NK-92 (cell line): ENCODE measurements around the gene ALKBH6.
"Not testable (repeated sequence)": the region's sequence is repeated elsewhere in the genome, so short reads cannot be mapped to it uniquely, and the experiment has no call there.

ENCODE experiments used
- DNase-seq: peaks from one replicate; lab custom pipeline; 2025; ENCODE audit not compliant: unreplicated experiment; lab: John Stamatoyannopoulos, UW

ALKBH6 gene

GRCh38 chr19:36014012-36014924, at the start of gene ALKBH6:
ALKBH6 (minus strand) TSS chr19:36014213; CDS start chr19:36013397, 816 bp downstream.
- peak; percentile 92 for DNase-seq

DNA sequence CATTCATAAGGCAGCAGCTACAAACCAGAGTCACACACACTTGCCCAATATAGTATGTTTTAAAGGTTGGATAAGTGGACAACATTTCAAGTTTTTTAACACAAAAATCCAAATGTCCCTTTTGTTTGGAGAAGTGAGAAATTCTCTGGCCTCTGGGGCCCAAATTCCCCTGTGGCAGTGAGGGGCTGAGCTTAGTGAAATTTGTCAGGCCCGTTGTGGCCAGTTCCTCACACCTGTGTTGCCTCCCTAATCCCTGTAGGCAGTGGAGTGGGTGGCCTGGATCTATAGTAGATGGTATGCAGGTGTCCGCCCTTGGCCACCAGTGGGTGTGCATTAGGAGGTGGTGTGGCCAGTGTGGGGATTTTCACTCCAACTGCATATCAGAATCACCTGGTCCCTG, 47.4 kb upstream of the ALKBH6 start:
- DNase-seq: no peak

- DNase-seq: no peak
Observed at GRCh38 chr19:36060430-36060829, 46.4 kb upstream of the ALKBH6 start.

GRCh38 chr19:36059180-36059910, 45.3 kb upstream of the ALKBH6 start:
- no peak for DNase-seq

- DNase-seq: no peak
Observed at GRCh38 chr19:36058481-36059179, 44.6 kb upstream of the ALKBH6 start.

DNA sequence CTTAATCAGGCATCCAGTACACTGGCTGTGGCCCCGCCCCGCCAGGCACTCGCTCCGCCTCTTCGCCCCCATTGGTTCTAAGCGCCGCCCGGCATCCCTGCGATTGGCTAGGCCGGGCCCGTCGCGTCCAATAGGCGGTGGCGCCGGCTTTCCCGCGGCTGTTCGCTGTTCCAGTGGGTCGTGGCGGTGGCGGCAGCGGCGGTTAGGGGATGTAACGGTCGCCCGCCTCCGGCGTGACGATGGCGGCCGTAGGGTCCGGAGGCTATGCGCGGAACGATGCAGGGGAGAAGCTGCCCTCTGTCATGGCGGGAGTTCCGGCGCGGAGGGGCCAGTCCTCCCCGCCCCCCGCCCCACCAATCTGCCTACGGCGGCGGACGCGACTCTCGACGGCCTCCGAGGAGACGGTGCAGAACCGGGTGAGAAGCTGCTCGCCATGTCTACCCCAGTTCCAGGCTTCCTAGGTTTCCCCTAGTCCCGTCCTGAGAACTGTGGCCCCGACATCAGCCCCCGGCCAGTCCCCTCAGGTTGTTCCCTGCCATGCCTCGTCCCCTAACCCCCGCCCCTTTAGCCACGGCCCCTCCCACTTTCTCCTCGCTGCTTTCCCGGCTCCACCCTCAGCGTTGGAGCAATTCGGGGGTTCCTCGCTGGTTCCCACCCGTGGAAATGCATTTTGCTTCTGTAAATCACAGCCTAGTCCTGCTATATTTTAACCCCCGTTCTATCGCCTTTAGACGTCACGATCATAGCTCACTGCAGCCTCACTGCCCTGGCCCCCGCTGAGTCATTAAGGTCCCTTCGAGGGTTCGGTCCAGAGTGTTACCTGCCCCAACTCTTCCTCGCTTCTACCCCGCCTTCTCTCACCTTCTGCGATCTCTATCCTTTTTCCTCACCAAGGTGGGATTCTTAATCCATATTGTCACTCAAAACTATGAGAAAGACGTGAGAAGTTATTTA, 41.0 kb upstream of the ALKBH6 start, which contains the start of gene WDR62:
WDR62 (plus strand) TSS at position 165 of the 954 bp plus-strand sequence; CDS start at position 240, 75 bp downstream.
- peak; percentile 68 for DNase-seq

GRCh38 chr19:36054119-36054732, 40.2 kb upstream of the ALKBH6 start, which contains the start of gene THAP8:
THAP8 (minus strand) TSS chr19:36054285; CDS start chr19:36054217, 68 bp downstream.
- peak; percentile 98 for DNase-seq

GRCh38 chr19:36051637-36052036, 37.6 kb upstream of the ALKBH6 start:
- DNase-seq: no peak

DNA sequence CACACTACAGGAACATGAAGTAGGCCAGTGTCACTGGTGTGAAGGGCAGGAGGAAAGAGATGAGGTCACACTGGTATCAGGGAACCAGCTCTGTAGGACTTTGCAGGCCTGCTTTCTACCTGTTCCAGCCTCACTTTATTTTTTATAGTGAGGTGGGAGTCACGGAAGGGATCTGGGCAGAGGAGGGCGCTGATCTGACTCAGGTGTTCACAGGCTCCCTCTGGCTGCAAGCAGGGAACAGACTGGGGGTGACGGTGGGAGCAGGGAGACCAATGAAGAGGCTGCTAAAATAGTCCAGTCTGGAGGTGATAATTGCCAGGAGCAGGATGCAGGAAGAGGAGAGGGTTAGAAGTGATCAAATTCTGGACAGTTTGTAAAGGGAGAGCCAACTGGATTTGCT, 37.2 kb upstream of the ALKBH6 start:
- DNase-seq: no peak

- no peak for DNase-seq
Observed at GRCh38 chr19:36049080-36049698, 35.2 kb upstream of the ALKBH6 start.

DNA sequence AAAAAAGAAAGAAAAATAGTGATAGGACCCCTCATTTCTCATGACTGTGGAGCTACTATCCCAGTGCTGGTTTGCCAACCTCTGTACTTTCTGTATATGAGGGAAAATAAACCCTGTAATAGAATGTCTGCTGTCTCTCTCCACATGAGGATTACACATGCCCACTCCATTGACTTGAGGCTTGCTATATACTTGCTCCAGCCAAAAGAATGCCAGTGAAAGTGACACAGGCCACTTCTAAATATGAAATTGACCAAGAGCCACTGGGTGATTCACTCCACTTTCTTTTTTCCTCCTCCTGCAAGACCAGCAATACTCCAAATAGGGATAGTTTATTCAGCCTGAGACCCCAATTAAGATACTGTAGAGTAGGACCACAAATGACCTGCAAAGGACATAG, 33.8 kb upstream of the ALKBH6 start:
- no peak for DNase-seq

GRCh38 chr19:36046443-36047050, 32.5 kb upstream of the ALKBH6 start:
- no peak for DNase-seq

DNA sequence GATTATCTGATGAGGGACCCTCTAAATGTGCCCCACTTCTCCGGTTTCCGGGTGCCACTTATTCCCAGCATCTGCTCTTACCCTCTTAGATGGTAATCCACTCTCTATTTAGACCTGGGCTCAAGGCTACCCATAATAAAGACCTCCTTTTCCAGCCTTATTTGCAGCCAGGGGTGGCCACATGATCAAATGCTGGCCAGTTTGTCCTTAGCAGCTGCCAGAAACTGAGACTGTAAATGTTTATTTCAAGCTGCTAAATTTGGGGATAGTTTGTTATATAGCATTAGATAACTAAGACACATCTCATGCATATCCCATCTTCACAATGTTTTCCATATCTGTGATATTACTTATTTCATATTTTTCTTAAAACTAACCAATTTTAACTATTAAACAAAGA, 29.9 kb upstream of the ALKBH6 start:
- DNase-seq: no peak

- no peak for DNase-seq
Observed at GRCh38 chr19:36041831-36042230, 27.8 kb upstream of the ALKBH6 start.

DNA sequence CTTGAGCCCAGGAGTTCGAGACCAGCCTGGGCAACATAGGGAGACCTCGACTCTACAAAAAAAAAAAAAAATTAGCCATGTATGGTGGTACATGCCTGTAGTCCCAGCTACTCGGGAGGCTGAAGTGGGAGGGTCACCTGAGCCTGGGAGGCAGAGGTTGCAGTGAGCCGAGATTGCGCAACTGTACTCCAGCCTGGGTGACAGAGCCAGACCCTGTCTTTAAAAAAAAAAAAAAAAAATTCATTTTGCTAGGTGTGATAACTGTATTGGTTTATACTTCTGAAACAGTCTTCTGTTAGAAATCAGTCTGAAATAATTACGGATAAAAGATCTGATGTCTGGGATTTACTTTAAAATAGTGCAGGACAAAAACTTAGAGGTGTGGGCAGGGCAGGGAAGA, 27.1 kb upstream of the ALKBH6 start:
- not testable (repeated sequence) for DNase-seq

GRCh38 chr19:36040495-36040894, 26.5 kb upstream of the ALKBH6 start:
- no peak for DNase-seq

GRCh38 chr19:36032251-36033104, 18.5 kb upstream of the ALKBH6 start, which contains the start of gene CLIP3:
CLIP3 (minus strand) TSS chr19:36032873; CDS start chr19:36032357, 516 bp downstream.
- DNase-seq: no peak

DNA sequence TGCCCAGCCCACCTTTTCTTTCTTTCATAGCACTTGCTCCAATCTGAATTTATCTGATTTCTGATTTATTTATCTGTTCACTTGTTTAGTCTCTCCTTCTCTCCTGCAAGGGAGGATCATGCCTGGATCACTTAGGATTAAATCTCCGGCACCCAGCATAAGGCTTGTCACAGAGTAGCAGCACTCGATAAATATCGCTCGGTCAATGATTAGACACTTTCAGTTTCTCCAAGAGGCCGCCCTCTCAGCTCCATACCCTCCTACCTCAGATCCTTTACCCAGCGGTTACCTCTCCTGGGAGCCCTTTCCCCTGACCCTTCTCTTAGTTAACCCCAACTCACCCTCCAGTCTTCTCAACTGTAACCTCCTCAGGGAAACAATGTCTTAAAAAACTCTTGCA, 17.3 kb upstream of the ALKBH6 start:
- no peak for DNase-seq
